GM18511 (cell line): ENCODE results near the gene PCDHB12.
"Not testable (repeated sequence)": the region's sequence is repeated elsewhere in the genome, so short reads cannot be mapped to it uniquely, and the experiment has no call there.

Experiments
- ATAC-seq: cut with Tn5 transposase; IDR thresholded peaks from one replicate; pipeline ENCODE4 v1.9.1; 2021; ENCODE audit warnings: mild to moderate bottlenecking, moderate library complexity; ENCODE audit not compliant: unreplicated experiment

PCDHB12 gene

GRCh38 chr5:141208478-141208877 is at the start of gene PCDHB12:
PCDHB12 (plus strand) TSS chr5:141208719; CDS start chr5:141208908, 189 bp downstream.
- ATAC-seq: no peak

- ATAC-seq: no peak
Measured at GRCh38 chr5:141172381-141173204, 35.9 kb upstream of the PCDHB12 start, which contains the start of gene PCDHB7. PCDHB7 (plus strand) TSS chr5:141172644; CDS start chr5:141172836, 192 bp downstream.

- ATAC-seq: not testable (repeated sequence)
Measured at GRCh38 chr5:141174291-141175104, 34.0 kb upstream of the PCDHB12 start.

- ATAC-seq: no peak
Measured at GRCh38 chr5:141175933-141176332, 32.6 kb upstream of the PCDHB12 start.

- not testable (repeated sequence) for ATAC-seq
Measured at GRCh38 chr5:141177577-141178191, 30.8 kb upstream of the PCDHB12 start, which contains the start of gene PCDHB8. PCDHB8 (plus strand) TSS chr5:141177790; CDS start chr5:141178035, 245 bp downstream.

GRCh38 chr5:141179371-141179770 is 29.1 kb upstream of the PCDHB12 start:
- ATAC-seq: not testable (repeated sequence)

GRCh38 chr5:141179876-141180275 is 28.6 kb upstream of the PCDHB12 start:
- ATAC-seq: not testable (repeated sequence)

GRCh38 chr5:141180313-141180712 is 28.2 kb upstream of the PCDHB12 start:
- ATAC-seq: no peak

GRCh38 chr5:141182248-141182647 is 26.3 kb upstream of the PCDHB12 start, which contains the start of gene PCDHB16:
PCDHB16 (plus strand) TSS chr5:141182387; CDS start chr5:141182560, 173 bp downstream.
- ATAC-seq: no peak

- ATAC-seq: not testable (repeated sequence)
Measured at GRCh38 chr5:141184117-141184855, 24.2 kb upstream of the PCDHB12 start.

- no peak for ATAC-seq
Measured at GRCh38 chr5:141186897-141187512, 21.5 kb upstream of the PCDHB12 start, which contains the start of gene PCDHB9. PCDHB9 (plus strand) TSS chr5:141187161; CDS start chr5:141187319, 158 bp downstream.

GRCh38 chr5:141188682-141189081 is 19.8 kb upstream of the PCDHB12 start:
- not testable (repeated sequence) for ATAC-seq

- ATAC-seq: not testable (repeated sequence)
Measured at GRCh38 chr5:141189131-141189530, 19.4 kb upstream of the PCDHB12 start.

- no peak for ATAC-seq
Measured at GRCh38 chr5:141192110-141192725, 16.3 kb upstream of the PCDHB12 start, which contains the start of gene PCDHB10. PCDHB10 (plus strand) TSS chr5:141192353; CDS start chr5:141192553, 200 bp downstream.

- ATAC-seq: not testable (repeated sequence)
Measured at GRCh38 chr5:141194332-141194731, 14.2 kb upstream of the PCDHB12 start.

- no peak for ATAC-seq
Measured at GRCh38 chr5:141196363-141196762, 12.2 kb upstream of the PCDHB12 start.

GRCh38 chr5:141199359-141200235 is 8.9 kb upstream of the PCDHB12 start, which contains the start of gene PCDHB11:
PCDHB11 (plus strand) TSS chr5:141199627; CDS start chr5:141199775, 148 bp downstream.
- no peak for ATAC-seq

- not testable (repeated sequence) for ATAC-seq
Measured at GRCh38 chr5:141201126-141201525, 7.4 kb upstream of the PCDHB12 start.
